ENCODE data around the gene NRXN3.
"Not testable (repeated sequence)": the region's sequence is repeated elsewhere in the genome, so short reads cannot be mapped to it uniquely, and the experiment has no call there.

Gene NRXN3

GRCh38 chr14:78425782-78426181, 255.6 kb downstream of the NRXN3 start:
- Histone ChIP-seq H3K4me2 (ENCODE audit: low read length) (no peak overlapping the region), H3K4me3 (ENCODE audit: low read depth, low read length, poor library complexity, severe bottlenecking) (no peak overlapping the region), H3K79me2 (ENCODE audit: insufficient read depth, low read length) (no peaks in the 10 kb centered on the region), H3K27ac (ENCODE audit: low read depth, low read length, poor library complexity, severe bottlenecking) (no peak overlapping the region), H4K20me1 (ENCODE audit: insufficient read depth, low read length) (no peaks in the 10 kb centered on the region), H3K4me1 (ENCODE audit: insufficient read depth, low read length, severe bottlenecking) (no peaks in the 10 kb centered on the region), H3K9me2 (ENCODE audit: low read depth, low read length) (no peaks in the 10 kb centered on the region), H3K9ac (ENCODE audit: low read length) (no peak overlapping the region), H3K36me3 (ENCODE audit: insufficient read depth, low read length) (no peaks in the 10 kb centered on the region), H3K9me3 (ENCODE audit: low read length) (no peaks in the 10 kb centered on the region), H2AFZ (ENCODE audit: low read length) (no peak overlapping the region), H3K27me3 (ENCODE audit: insufficient read depth, low read length) (no peaks in the 10 kb centered on the region), H3F3A (ENCODE audit: insufficient read depth, low read length) (no peaks in the 10 kb centered on the region)
- TF ChIP-seq CTCF (IDR thresholded peaks at IDR 0.05; ENCODE audit: low read length): no peak
- no peak for TF ChIP-seq EZH2 (IDR thresholded peaks at IDR 0.05; ENCODE audit: borderline replicate concordance, low read length)

DNA sequence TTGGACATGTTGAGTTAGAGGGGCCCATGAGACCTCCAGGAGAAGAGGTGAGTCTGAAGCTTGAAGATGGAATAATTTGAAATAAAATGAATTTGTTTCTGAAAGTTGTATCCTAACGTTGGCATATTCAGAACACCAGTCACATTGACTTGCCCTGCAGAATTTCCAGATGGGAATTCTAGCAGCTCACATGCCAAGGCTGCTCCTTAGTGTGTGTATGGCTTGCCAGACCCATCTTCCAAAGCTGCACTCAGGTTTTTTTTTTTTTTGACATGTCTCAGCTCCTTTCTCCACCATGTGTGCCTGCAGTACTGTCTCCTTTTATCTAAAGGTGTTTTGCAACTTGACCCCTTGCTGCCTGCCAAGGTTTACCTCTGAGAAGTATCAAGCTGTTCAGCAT, 261.9 kb downstream of the NRXN3 start:
- no peak overlapping the region for H3K9ac ChIP-seq (ENCODE audit: low read length)
- H3K27ac ChIP-seq (ENCODE audit: low read depth, low read length, poor library complexity, severe bottlenecking): no peak overlapping the region
- H3F3A ChIP-seq (ENCODE audit: insufficient read depth, low read length): no peaks in the 10 kb centered on the region
- no peaks in the 10 kb centered on the region for H4K20me1 ChIP-seq (ENCODE audit: insufficient read depth, low read length)
- no peak overlapping the region for H3K4me2 ChIP-seq (ENCODE audit: low read length)
- H3K36me3 ChIP-seq (ENCODE audit: insufficient read depth, low read length): no peaks in the 10 kb centered on the region
- no peaks in the 10 kb centered on the region for H3K9me2 ChIP-seq (ENCODE audit: low read depth, low read length)
- no peaks in the 10 kb centered on the region for H3K27me3 ChIP-seq (ENCODE audit: insufficient read depth, low read length)
- H3K4me1 ChIP-seq (ENCODE audit: insufficient read depth, low read length, severe bottlenecking): no peaks in the 10 kb centered on the region
- TF ChIP-seq CTCF (IDR thresholded peaks at IDR 0.05; ENCODE audit: low read length): no peak
- no peak for TF ChIP-seq EZH2 (IDR thresholded peaks at IDR 0.05; ENCODE audit: borderline replicate concordance, low read length)
- H3K79me2 ChIP-seq (ENCODE audit: insufficient read depth, low read length): no peaks in the 10 kb centered on the region
- no peak overlapping the region for H2AFZ ChIP-seq (ENCODE audit: low read length)
- H3K4me3 ChIP-seq (ENCODE audit: low read depth, low read length, poor library complexity, severe bottlenecking): no peak overlapping the region
- no peaks in the 10 kb centered on the region for H3K9me3 ChIP-seq (ENCODE audit: low read length)

- not testable (repeated sequence) for H3K4me2 ChIP-seq (ENCODE audit: low read length); H3K9me3 ChIP-seq (ENCODE audit: low read length); H3K9ac ChIP-seq (ENCODE audit: low read length); H3K9me2 ChIP-seq (ENCODE audit: low read depth, low read length); H3K4me1 ChIP-seq (ENCODE audit: insufficient read depth, low read length, severe bottlenecking); H3K79me2 ChIP-seq (ENCODE audit: insufficient read depth, low read length); H3F3A ChIP-seq (ENCODE audit: insufficient read depth, low read length); H2AFZ ChIP-seq (ENCODE audit: low read length); H3K36me3 ChIP-seq (ENCODE audit: insufficient read depth, low read length); H3K27me3 ChIP-seq (ENCODE audit: insufficient read depth, low read length); H4K20me1 ChIP-seq (ENCODE audit: insufficient read depth, low read length); H3K27ac ChIP-seq (ENCODE audit: low read depth, low read length, poor library complexity, severe bottlenecking); H3K4me3 ChIP-seq (ENCODE audit: low read depth, low read length, poor library complexity, severe bottlenecking)
These were observed 267.3 kb downstream of the NRXN3 start for GRCh38 chr14:78437448-78437847.

DNA sequence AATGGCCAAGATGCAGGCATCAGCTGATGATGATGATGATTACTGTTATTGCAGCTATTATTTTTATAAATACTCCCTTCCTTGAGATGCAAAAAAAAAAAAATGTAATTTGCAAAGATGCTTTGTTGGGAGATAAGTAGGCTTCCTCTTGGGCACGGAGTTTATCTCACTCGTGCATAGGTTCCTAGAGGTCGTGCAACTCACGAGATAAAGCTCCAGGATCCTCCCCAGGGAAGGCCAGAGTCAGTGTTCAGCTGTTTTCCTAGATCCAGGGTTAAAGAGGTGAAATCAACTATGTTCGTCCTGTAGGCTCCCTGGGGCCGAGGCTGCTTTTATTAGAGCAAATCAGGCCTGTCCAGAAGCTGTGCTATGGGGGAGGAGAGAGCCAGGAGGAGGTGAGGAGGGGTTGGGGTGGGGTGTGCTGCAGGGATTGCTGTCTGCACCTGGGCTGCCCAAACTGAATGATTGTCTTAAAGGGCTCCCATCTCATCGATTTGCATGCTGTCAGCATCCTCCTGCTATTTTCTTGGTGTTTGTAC, 270.3 kb downstream of the NRXN3 start:
- H3K79me2 ChIP-seq (ENCODE audit: insufficient read depth, low read length): no peaks in the 10 kb centered on the region
- no peaks in the 10 kb centered on the region for H3F3A ChIP-seq (ENCODE audit: insufficient read depth, low read length)
- no peak overlapping the region for H3K4me2 ChIP-seq (ENCODE audit: low read length)
- H3K9me3 ChIP-seq (ENCODE audit: low read length): no peaks in the 10 kb centered on the region
- H3K27ac ChIP-seq (ENCODE audit: low read depth, low read length, poor library complexity, severe bottlenecking): no peak overlapping the region
- H3K9me2 ChIP-seq (ENCODE audit: low read depth, low read length): no peaks in the 10 kb centered on the region
- no peak overlapping the region for H3K9ac ChIP-seq (ENCODE audit: low read length)
- no peak overlapping the region for H2AFZ ChIP-seq (ENCODE audit: low read length)
- H3K36me3 ChIP-seq (ENCODE audit: insufficient read depth, low read length): no peaks in the 10 kb centered on the region
- no peaks in the 10 kb centered on the region for H3K27me3 ChIP-seq (ENCODE audit: insufficient read depth, low read length)
- no peak overlapping the region for H3K4me3 ChIP-seq (ENCODE audit: low read depth, low read length, poor library complexity, severe bottlenecking)
- H4K20me1 ChIP-seq (ENCODE audit: insufficient read depth, low read length): no peaks in the 10 kb centered on the region
- no peaks in the 10 kb centered on the region for H3K4me1 ChIP-seq (ENCODE audit: insufficient read depth, low read length, severe bottlenecking)
- TF ChIP-seq CTCF (IDR thresholded peaks at IDR 0.05; ENCODE audit: low read length): no peak
- no peak for TF ChIP-seq EZH2 (IDR thresholded peaks at IDR 0.05; ENCODE audit: borderline replicate concordance, low read length)

Measured in OCI-LY1 (cell line).